Caki2 (cell line): Measurements from ENCODE around the gene ZMIZ1. TPM values are rescaled to one million over a fixed set of nuclear protein-coding genes. Genes with fewer than 3 reads are reported as not detected.
A peak's percentile ranks its signal among the peaks of the same experiment; 100 is the strongest.

Experiments used
- DNase-seq: peaks from one replicate; pipeline ENCODE4 v3.0.0-alpha.2; 2015; ENCODE audit warnings: low read depth
- in situ Hi-C: cut with HindIII; loops from 2 replicates; pipeline ENCODE4 v1.10.0; 2016; ENCODE audit warnings: low sequenced_read_pairs, low pct_unique_long_range_greater_than_20kb, mixed read lengths
- total RNA-seq: library from RNA; depleted of rRNA; stranded (reverse); fragments of >200 nt; shearing (Covaris generic); gene quantifications from 2 replicates; pipeline ENCODE4 v1.2.3, GENCODE V29; 2014; ENCODE audit warnings: low replicate concordance

ZMIZ1 gene
- total RNA-seq, 1 experiment from 2014 or later = 17.4 TPM

DNA sequence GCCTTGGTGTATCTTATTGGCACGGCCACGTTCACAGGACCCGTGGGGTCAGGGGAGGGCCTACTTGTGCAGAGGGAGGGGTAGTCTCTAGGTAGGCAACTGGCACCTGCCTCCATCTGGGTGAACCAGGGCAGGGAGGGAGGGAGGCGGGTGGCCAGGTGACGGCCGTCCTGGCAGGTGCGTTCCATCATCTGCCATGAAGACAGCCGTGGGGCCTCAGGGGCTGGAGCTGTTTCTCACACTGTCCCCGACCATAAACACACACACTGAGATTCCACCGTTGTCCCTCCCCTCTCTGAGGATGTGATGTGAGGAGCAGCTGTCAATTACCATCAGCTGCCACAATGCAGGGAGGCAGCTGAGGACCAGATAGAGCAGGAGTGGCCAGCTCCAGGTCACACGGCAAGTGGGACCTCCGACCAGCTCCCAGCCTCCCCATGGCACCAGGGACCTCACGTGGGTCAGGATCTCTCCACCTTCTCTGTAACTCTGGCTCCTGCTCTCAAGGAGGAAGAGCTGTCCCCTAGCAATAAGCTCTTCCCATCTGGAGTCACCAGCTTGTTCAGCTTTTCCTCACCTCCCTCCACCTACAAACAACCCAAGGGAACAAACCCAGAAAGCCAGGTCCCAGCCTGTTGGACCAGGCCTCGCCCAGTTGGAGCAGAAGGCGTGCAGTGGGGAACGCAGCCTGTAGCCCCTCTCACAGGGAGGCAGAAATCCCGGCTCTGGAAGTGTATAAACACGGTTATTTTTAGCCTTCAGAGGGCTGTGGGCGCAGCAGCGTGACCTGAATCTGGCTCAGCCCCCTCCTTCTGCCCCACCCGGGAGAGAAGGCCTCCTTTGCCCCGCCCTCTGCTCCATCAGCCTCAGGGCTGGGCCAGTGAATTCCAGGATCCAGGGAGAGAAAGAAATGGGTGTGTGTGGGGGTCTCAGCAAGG, 33.1 kb downstream of the ZMIZ1 start:
- DNase-seq = peak; percentile 76
- in situ Hi-C loops = no loop called here

GRCh38 chr10:79102498-79102874, 33.7 kb downstream of the ZMIZ1 start:
- in situ Hi-C loops = no loop called here

GRCh38 chr10:79103129-79103528, 34.4 kb downstream of the ZMIZ1 start:
- no peak for DNase-seq
- in situ Hi-C loops = no loop called here

More at GRCh38 chr10:79102498-79102874, 33.7 kb downstream of the ZMIZ1 start:
- no peak for DNase-seq

GRCh38 chr10:79103585-79103984, 34.8 kb downstream of the ZMIZ1 start:
- DNase-seq = no peak

DNA sequence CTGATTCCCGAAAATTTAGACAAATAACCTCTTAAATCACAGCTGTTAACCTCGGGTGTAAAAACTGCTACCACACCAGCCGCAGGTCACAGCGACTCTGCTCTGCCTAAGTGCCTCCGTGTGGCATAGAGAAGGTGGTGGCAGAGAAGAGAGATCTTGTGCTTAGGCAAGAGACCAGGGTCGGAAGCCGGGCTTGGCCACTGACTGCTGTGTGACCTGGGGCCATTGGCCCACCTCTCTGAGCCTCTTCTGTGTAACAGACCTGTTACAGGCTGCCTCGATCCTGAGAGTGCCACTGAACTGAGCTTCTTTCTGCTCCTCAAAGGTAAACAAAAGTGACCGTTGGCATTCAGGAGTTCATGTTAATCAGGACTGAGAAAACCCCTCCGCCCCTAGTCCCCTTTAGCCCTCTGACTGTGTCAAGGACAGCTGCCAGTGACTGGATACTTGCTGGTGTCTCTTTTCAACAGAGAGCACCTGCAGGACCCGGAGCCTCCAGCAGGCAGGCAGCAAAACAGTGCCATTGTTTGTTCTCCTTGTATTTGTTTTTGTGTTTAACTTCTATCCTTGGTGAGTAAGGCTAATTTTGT, 36.5 kb downstream of the ZMIZ1 start:
- no peak for DNase-seq
- in situ Hi-C loops = no loop called here

More at GRCh38 chr10:79103585-79103984, 34.8 kb downstream of the ZMIZ1 start:
- in situ Hi-C loops = no loop called here

DNA sequence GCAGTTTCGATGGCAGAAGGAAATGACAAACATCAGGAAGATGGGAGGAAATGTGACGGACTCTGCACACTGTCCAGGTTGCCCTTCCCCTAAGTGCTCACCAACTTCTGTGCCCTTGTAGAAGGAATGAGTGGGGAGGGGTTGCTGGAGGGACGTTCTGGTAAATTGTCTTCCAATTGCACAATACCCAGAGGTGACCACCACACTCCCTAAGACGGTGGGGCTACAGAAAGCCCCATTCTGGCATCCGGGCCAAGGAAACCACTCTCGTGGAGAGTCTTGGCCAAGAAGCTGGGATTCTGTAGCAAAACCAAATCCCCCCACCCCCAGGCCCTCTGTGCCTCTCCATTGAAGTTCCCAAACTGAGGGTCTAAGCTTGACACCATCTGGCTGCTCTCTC, 37.1 kb downstream of the ZMIZ1 start:
- in situ Hi-C loops = no loop called here
- DNase-seq = no peak

GRCh38 chr10:79106256-79107050, 37.7 kb downstream of the ZMIZ1 start:
- DNase-seq = no peak
- in situ Hi-C loops = no loop called here

DNA sequence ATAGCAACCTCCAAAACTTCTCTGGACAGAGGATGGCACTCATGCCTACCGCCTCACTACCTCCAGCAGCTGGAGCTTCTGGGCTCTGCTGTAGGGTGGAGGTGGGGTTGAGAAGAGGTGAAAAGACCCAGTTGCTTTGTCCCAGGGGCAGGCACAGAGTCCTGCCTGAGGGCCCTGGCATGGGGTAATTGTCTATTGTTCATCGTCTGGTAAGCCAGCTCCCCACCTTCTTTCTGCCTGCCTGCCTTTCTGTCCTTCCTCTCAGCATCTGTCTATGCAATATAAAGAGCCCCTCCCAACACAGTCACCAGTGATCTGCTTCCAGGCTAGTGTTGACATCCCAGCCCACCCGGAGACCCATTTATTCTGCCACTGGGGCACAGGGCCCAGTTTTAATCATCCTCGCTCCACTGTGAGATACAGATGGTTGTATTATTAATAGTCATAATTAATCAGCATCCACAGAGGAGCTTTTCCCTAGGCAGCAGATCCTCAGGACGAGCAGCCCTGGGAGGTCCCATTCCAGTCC, 39.0 kb downstream of the ZMIZ1 start:
- no peak for DNase-seq
- in situ Hi-C loops = no loop called here

GRCh38 chr10:79108728-79109127, 40.0 kb downstream of the ZMIZ1 start:
- no peak for DNase-seq
- in situ Hi-C loops = no loop called here

DNA sequence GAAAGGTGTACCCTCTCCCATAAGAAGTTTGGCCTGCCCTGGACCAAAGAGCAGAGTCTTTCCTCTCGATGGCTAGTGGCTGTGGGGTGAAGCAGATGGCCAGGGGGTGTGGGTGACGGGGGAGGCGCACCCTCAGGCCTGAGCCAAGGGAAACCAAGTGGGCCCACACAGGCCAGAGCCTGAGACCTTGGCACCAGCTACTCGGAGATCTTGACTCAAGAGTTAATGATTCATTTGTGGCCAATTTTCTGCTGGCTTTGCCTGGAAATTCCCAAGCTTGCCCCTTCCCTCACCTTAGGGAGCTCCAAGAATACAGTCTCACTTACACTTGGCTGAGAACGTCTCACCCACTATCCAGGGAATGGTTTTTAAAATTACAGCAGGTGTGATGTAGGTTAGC, 42.7 kb downstream of the ZMIZ1 start:
- DNase-seq = peak; percentile 89
- in situ Hi-C loops = loop anchor here (5.0 kb wide), 1 partner anchor 34 kb away; no protein-coding TSS in a partner anchor

- DNase-seq = no peak
- in situ Hi-C loops = loop anchor here (5.0 kb wide), 1 partner anchor 35 kb away; no protein-coding TSS in a partner anchor
These were observed 43.3 kb downstream of the ZMIZ1 start for GRCh38 chr10:79111846-79112614.

DNA sequence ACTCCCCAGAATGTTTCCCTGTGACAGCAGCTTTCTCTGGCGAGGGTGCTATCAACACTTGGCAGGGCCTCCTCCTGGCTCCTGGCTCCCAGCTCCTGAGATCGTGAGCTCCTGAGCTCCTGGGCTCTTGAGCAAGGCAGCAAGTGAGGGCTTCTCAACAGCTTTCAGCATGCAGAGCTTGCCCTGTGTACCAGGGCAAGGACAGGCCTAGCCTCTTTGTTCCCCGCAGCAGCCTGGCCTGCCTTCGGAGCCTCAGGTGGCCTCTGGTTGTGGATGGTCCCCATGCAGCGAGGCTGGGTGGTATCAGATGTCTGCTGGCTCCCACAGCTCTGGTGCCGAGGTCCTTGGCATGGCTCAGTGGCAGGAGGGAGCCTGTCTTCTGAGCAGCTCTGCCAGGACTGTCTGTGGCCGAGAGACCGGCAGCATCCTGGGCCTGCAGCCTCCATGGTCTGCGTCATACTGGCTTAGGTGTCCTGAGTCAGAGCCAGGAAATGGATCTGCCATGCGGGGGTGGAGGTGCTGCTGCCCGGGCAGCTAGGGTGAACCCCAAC, 44.2 kb downstream of the ZMIZ1 start:
- DNase-seq = no peak
- in situ Hi-C loops = loop anchor here (5.0 kb wide), 1 partner anchor 36 kb away; no protein-coding TSS in a partner anchor

GRCh38 chr10:79113827-79114226, 45.1 kb downstream of the ZMIZ1 start:
- DNase-seq = no peak
- in situ Hi-C loops = loop anchor here (5.0 kb wide), 1 partner anchor 37 kb away; no protein-coding TSS in a partner anchor

- DNase-seq = no peak
- in situ Hi-C loops = no loop called here
These were observed 46.5 kb downstream of the ZMIZ1 start for GRCh38 chr10:79115302-79115701.

DNA sequence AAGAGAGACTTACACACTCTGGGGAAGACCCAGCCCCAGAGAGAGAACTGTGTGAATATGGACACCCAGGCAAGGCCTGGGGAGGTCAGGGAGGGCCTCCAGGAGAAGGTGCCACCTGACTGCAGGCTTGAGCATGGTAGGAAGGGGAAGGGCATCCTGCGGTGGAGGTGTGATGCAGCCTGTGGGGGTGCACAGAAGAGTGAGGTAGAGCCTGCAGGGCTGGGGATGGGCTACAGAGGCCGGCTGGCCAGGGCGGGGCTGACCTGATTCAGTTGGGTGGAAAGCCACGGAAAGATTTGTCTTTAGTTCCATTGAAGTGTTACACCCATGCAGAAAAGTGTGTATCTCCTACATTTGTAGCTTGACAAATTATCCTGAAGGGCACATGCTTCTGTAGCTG, 47.6 kb downstream of the ZMIZ1 start:
- DNase-seq = no peak
- in situ Hi-C loops = no loop called here

GRCh38 chr10:79116801-79117723, 48.3 kb downstream of the ZMIZ1 start:
- DNase-seq = peak; percentile 43
- in situ Hi-C loops = no loop called here
